Thyroid gland (tissue), 4 donors: Measurements from ENCODE around the gene PHF19.

Experiments
- CTCF ChIP-seq, 6 experiments: fragments of 200-600 bp in 3 of 6; fragments of 450-650 bp in 3 of 6; sonication (generic) in 3 of 6; IDR thresholded peaks; one replicate each; pipeline ENCODE4 v1.5.1; 2016 to 2019; ENCODE audit warnings: antibody characterized with exemption in 6 of 6, mild to moderate bottlenecking in 2 of 6, inconsistent platforms in 1 of 6, moderate library complexity in 1 of 6
- POLR2A ChIP-seq, 2 donors: fragments of 450-650 bp; IDR thresholded peaks; one replicate each; pipeline ENCODE4 v1.6.1; 2017; ENCODE audit warnings: antibody characterized with exemption in 2 of 2, mild to moderate bottlenecking in 2 of 2, moderate library complexity in 1 of 2

- no peak for TF ChIP-seq POLR2A (IDR thresholded peaks at IDR 0.05)
- no peak for TF ChIP-seq CTCF (IDR thresholded peaks at IDR 0.05)
These were observed 34.4 kb upstream of the PHF19 start for GRCh38 chr9:120911295-120911837.
